T-helper 2 cell treated with Interferon-gamma antibody and Interleukin-4, amounts not matched to agents 5 μg/mL and 100 μg/mL, for 36 hours (primary cell): ENCODE data around the gene SAFB.
A peak's percentile ranks its signal among the peaks of the same experiment; 100 is the strongest.

Experiments
- DNase-seq: peaks from one replicate; pipeline ENCODE4 v3.0.0; 2021; ENCODE audit warnings: low spot score
- H3K27ac Mint-ChIP-seq: one replicate; pipeline ENCODE4 v1.8.0; 2021; ENCODE audit warnings: mild to moderate bottlenecking, mixed read lengths
- H3K27me3 Mint-ChIP-seq: one replicate; pipeline ENCODE4 v1.8.0; 2021; ENCODE audit warnings: low read depth, mixed read lengths
- H3K36me3 Mint-ChIP-seq: one replicate; pipeline ENCODE4 v1.8.0; 2021; ENCODE audit warnings: low read depth, mixed read lengths
- H3K4me1 Mint-ChIP-seq: one replicate; pipeline ENCODE4 v1.8.0; 2021; ENCODE audit warnings: low read depth, mixed read lengths
- H3K4me3 Mint-ChIP-seq: one replicate; pipeline ENCODE4 v1.8.0; 2022; ENCODE audit warnings: mild to moderate bottlenecking, moderate library complexity, mixed read lengths
- H3K9me3 Mint-ChIP-seq: one replicate; pipeline ENCODE4 v1.8.0; 2021; ENCODE audit warnings: mixed read lengths

Gene SAFB

DNA sequence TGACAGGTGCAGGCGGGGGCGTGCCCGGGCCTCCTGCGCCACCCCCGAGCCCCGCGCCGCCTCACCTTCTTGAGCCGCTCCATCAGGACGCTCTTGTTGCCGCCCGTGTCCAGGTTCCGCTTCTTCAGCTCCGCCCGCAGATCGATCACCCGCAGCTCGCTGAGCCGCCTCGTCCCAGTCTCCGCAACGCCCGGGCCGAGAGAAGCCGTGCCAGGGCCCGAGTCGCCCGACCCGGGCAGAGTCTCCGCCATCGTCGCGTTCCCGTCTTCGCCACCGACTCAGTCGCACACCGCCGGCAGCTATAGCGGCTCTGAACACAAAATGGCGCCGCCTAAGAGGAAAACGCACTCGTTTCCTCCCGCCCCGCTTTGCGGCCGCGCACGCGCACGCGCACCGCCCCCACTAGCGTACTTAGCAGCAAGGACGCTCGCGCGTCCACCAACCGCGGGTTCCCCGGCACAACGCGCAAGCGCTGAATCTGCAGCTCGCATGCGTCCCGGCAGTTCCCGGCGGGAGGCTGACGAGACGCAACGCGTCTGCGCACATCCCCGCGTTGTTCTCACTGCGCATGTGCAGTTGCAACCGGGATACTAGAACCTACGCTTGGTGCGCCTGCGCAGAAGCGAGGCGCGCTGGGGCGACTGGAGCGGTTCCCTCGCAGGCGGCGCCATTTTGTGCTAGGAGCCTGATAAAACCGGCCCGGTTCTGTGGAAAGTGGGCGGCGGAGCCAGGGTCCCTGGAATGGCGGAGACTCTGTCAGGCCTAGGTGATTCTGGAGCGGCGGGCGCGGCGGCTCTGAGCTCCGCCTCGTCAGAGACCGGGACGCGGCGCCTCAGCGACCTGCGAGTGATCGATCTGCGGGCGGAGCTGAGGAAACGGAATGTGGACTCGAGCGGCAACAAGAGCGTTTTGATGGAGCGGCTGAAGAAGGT is at the start of gene SAFB, which contains the start of gene SAFB2:
Gene SAFB, plus strand, starts transcription at position 619 of the 932 bp plus-strand sequence. Its CDS starts 123 bp downstream, at position 742.
Gene SAFB2, minus strand, starts transcription at position 312 of the 932 bp plus-strand sequence. Its CDS starts 61 bp downstream, at position 251.
- peak; percentile 100 for DNase-seq
- Mint-ChIP-seq H3K9me3 (no peaks in the 10 kb centered on the region), H3K27ac (peak within 1 kb of the TSS; percentile 99), H3K4me3 (peak within 1 kb of the TSS; percentile 100), H3K4me1 (peaks cover 46% of the 10 kb centered on the region), H3K36me3 (peaks cover 71% of the 10 kb centered on the region), H3K27me3 (peaks cover 3% of the 10 kb centered on the region)

DNA sequence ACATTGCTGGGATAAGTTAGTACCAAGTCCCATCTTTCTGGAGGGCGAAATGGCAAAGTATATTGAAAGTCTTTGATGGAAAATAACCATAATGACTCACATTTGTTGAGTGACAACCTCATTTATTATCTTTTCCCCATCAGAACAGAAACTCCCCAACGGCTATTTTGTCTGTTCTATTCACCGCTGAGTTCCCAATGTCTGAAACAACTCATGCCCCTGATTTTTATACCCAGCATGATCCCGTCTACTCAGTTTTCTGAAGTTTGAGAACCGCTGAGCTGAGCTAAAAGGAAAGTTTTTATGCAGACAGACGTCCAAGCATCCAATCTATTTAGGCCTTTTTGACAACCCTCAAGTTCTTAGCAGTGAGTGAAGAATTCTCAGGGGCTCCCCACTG is 47.3 kb upstream of the SAFB start:
- Mint-ChIP-seq H3K27me3 (no peaks in the 10 kb centered on the region), H3K27ac (no peak overlapping the region), H3K4me1 (peaks cover 5% of the 10 kb centered on the region), H3K9me3 (no peaks in the 10 kb centered on the region), H3K4me3 (no peak overlapping the region), H3K36me3 (no peaks in the 10 kb centered on the region)
- DNase-seq: no peak

DNA sequence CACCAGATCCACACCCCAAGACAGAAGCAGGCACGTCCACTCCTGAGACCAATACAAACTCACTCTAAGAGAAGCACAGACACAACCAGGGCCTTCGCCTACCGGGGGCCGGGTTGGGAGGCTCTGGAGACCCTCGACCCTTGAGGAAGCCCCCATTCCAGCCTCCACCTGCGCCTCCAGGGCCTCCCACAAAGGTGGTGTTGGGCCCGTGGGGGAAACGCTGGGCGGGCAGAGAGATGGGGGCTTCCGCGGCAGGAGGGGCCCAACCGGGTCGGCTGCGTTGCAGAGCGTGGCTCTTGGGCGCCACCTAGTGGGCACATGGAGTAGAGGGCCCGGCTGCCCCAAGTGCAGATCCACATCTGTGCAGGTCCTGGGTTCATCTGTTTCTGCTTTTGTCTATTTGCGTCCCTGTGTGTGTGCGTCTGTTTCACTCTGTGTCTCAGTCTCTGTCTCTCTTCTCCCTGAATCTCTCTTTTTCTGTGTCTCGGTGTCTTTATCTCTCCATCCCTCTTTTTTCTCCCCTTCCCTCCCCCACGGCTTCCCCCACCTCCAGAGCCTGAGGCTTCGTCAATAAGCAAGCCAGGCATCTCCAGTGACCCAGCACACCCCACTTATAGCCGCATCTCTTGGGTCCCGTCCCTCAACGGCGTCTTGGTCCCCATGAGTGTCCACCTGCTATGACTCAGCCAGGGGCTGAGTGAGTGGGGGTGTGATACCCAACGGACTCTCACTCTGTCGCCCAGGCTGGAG is 44.6 kb upstream of the SAFB start:
- Mint-ChIP-seq H3K36me3 (no peaks in the 10 kb centered on the region), H3K4me1 (peaks cover 5% of the 10 kb centered on the region), H3K27ac (no peak overlapping the region), H3K9me3 (no peaks in the 10 kb centered on the region), H3K4me3 (no peak overlapping the region), H3K27me3 (no peaks in the 10 kb centered on the region)
- DNase-seq: peak; percentile 57

DNA sequence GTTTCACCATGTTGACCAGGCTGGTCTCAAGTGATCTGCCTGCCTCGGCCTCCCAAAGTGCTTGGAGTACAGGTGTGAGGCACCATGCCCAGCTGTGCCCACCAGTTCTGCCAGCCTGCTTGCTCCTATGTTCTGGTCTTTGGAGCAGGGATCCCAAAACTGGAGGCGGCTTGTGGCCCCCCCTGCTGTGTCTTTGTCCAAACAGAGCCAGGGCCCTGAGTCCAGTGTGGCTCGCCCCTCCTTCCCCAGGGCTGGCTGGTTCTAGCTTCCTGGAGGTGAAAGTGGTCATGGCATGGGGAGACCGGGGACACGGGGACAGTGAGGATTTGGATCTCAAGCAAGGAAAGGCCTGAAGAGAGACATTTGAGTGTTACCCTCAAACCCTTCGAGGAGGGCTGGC is 43.6 kb upstream of the SAFB start:
- DNase-seq: no peak
- Mint-ChIP-seq H3K27me3 (no peaks in the 10 kb centered on the region), H3K9me3 (no peaks in the 10 kb centered on the region), H3K4me3 (no peak overlapping the region), H3K4me1 (peaks cover 5% of the 10 kb centered on the region), H3K27ac (no peak overlapping the region), H3K36me3 (no peaks in the 10 kb centered on the region)

DNA sequence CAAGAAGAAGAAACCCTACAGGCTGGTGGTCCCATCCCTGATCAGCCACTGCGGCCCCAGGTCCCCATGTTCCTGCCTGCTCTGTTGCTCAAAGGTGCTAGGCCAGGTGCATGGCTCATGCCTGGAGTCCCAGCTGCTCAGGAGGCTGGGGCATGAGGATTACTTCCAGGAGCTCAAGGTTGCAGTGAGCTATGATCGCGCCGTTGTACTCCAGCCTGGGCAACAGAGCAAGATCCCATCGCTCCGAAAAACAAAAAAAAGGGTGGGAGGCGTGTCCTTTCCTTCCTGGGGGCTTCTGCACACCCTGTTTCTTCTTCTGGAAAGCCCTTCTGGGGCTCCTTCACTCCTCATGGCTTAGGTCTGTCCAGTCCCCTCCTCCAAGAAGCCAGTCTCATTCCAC is 43.2 kb upstream of the SAFB start:
- Mint-ChIP-seq H3K4me3 (no peak overlapping the region), H3K27me3 (no peaks in the 10 kb centered on the region), H3K27ac (no peak overlapping the region), H3K36me3 (no peaks in the 10 kb centered on the region), H3K9me3 (no peaks in the 10 kb centered on the region), H3K4me1 (peaks cover 5% of the 10 kb centered on the region)
- no peak for DNase-seq

DNA sequence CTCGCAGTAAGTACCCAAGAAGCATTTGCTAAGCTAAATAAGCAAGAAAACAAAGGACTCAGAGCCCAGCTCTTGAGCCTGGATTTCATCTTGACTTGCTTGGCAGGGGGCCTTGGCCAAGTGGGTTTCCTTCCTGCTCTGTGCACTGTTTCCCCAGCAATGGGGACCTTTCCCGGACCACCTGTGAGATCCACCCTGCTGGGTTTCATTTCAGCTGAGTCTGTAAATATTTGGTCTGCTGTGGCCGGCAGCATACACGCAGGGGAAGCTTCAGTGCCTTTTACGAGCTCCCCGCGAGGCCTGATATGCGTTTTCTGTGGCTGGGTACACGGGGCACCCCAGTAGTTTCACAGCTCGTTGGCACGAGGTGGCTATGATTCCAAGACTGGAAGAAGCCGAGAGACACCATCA is 42.7 kb upstream of the SAFB start:
- no peak for DNase-seq
- H3K27ac Mint-ChIP-seq: no peak overlapping the region
- H3K9me3 Mint-ChIP-seq: no peaks in the 10 kb centered on the region
- H3K4me3 Mint-ChIP-seq: no peak overlapping the region
- H3K27me3 Mint-ChIP-seq: no peaks in the 10 kb centered on the region
- no peaks in the 10 kb centered on the region for H3K36me3 Mint-ChIP-seq
- peaks cover 5% of the 10 kb centered on the region for H3K4me1 Mint-ChIP-seq

DNA sequence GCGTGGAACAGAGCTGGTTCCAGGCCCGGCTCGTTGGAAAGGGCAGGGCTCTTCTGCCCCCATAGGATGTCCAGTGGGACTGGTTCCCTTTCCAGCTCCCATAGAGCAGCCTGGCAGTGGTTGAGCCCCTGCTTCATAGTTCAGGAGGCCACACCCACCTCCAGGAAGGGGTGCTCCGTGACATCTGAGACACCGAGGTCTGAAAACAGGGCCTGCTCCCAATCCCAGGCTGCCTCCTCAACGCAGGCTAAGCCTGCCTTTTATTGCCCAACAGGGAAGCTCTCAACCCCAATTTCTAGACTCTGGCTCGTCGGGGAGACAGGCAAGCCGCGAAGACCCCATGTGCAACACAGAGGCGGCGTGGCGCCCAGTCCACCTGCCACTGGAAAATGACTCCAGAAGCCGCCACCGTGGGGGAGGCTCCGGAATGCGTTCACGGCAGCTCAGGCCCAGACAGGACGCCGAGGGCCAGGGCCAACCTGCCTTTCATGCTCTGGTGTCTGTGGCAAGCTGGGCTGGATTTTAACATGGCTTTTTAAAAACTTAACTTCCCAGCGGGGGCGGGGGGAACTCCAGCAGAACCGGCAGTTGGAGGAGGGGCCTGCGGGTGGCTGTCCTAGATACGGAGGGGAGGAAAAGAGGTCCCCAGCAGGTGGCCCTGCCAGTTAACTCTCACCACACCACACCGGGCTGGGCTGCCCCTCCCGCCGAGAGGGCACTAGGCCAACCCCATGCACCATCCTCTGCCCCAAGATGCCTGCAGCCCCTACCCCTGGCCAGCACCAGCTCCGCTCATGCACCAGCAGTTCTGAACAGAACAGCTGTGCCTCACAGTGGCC is 37.2 kb upstream of the SAFB start:
- Mint-ChIP-seq H3K4me3 (no peak overlapping the region), H3K9me3 (no peaks in the 10 kb centered on the region), H3K4me1 (peaks cover 4% of the 10 kb centered on the region), H3K36me3 (peaks cover 30% of the 10 kb centered on the region), H3K27ac (peak overlapping the region; percentile 49), H3K27me3 (no peaks in the 10 kb centered on the region)
- DNase-seq: peak; percentile 52

DNA sequence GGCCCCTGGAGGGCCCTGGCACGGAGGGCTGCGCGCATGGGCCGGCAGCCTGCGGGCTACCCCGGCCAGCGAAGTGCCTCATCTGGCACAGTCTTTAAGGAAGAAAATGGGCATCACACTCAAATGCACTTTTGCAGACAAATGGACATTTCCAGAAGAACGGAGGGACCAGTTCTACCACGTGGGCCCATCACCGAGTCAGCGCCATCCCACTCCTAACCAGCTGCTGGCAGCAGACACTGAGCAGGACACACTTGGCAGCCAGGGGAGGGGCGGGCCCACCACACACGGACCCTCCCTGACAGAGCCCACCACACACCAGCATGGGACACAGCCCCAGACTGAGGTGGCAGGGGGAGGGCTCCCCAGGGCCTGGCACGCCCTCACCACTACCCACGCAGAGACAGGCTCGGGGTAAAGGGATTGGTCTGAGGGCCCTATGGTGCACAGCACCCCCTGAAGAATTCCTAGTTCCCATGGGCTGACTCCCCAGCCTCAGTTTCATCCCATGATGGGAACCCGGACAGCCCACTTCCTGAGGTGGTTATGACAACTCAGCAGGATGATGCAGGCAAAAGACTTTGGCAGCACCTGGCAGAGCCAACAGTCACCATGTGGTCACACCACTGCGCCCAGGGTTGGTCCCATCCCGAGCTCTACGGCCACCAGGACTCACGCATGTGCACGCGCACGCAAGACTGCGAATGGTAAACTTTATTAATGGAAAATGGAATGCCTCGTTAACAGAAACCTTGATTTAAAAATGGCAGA is 36.4 kb upstream of the SAFB start:
- no peaks in the 10 kb centered on the region for H3K27me3 Mint-ChIP-seq
- H3K4me1 Mint-ChIP-seq: peaks cover 4% of the 10 kb centered on the region
- no peak overlapping the region for H3K4me3 Mint-ChIP-seq
- no peak for DNase-seq
- peaks cover 34% of the 10 kb centered on the region for H3K36me3 Mint-ChIP-seq
- H3K9me3 Mint-ChIP-seq: no peaks in the 10 kb centered on the region
- H3K27ac Mint-ChIP-seq: no peak overlapping the region

DNA sequence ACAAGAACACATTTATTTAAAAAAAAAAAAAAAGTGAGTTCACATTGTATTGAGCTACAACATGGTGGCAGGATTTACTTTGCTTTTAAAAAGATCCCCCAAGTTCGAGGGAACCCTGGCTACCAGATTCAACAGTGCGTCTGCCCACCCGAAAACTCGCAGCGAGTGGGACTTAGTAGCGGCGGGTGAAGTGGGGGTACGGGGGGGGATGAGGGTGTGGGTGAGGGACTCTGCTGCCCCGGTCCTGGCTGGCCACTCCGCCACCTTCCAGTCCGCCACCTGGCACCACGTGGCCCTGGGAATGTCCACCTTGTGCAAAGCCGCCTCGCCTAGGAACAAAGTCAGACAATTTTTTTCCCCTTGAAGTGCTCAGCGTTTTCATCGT is 35.8 kb upstream of the SAFB start:
- Mint-ChIP-seq H3K27me3 (no peaks in the 10 kb centered on the region), H3K27ac (no peak overlapping the region), H3K4me3 (no peak overlapping the region), H3K36me3 (peaks cover 40% of the 10 kb centered on the region), H3K9me3 (no peaks in the 10 kb centered on the region), H3K4me1 (peaks cover 4% of the 10 kb centered on the region)
- no peak for DNase-seq

DNA sequence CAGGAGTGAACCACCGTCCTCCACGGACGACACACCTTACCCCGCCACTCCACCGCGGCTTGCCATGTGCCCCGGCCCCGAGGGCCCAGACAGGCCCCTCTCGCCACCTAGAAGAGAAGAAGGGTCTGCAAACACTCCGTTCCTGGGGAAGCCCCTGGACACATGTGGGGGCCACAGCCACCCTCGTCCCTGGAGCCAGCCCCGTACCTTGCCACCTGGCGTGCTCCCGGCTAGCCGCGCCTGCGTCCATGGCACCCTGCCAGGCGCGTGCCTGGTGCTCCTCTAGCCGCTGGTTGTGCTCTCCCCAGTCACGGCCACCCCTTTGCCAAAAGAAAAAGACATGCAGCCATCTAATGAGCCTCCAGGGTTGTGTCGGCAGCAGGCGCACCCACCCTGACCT is 35.2 kb upstream of the SAFB start:
- no peak for DNase-seq
- H3K36me3 Mint-ChIP-seq: peaks cover 45% of the 10 kb centered on the region
- no peak overlapping the region for H3K4me3 Mint-ChIP-seq
- H3K27me3 Mint-ChIP-seq: no peaks in the 10 kb centered on the region
- H3K4me1 Mint-ChIP-seq: peaks cover 4% of the 10 kb centered on the region
- H3K27ac Mint-ChIP-seq: no peak overlapping the region
- no peaks in the 10 kb centered on the region for H3K9me3 Mint-ChIP-seq

DNA sequence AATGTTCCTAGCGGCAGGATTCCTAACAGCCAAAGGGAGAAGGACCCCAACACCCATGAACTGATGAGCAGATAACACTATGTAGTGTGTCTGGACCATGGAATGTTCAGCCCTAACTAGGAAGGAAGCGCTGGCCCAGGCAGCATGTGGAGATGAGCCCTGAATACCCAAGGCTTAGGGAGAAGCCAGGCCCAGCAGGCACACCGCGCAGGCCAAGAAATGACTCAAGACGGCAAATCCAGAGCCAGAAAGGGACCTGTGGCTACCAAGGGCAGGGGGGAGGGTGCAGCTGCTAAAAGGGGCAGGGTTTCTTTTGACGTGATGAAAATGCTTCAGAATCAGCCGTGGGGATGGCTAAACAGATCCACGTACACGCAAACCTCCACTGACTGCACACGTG is 34.4 kb upstream of the SAFB start:
- Mint-ChIP-seq H3K27me3 (no peaks in the 10 kb centered on the region), H3K4me3 (no peak overlapping the region), H3K36me3 (peaks cover 53% of the 10 kb centered on the region), H3K9me3 (no peaks in the 10 kb centered on the region), H3K4me1 (peaks cover 4% of the 10 kb centered on the region), H3K27ac (no peak overlapping the region)
- DNase-seq: no peak

DNA sequence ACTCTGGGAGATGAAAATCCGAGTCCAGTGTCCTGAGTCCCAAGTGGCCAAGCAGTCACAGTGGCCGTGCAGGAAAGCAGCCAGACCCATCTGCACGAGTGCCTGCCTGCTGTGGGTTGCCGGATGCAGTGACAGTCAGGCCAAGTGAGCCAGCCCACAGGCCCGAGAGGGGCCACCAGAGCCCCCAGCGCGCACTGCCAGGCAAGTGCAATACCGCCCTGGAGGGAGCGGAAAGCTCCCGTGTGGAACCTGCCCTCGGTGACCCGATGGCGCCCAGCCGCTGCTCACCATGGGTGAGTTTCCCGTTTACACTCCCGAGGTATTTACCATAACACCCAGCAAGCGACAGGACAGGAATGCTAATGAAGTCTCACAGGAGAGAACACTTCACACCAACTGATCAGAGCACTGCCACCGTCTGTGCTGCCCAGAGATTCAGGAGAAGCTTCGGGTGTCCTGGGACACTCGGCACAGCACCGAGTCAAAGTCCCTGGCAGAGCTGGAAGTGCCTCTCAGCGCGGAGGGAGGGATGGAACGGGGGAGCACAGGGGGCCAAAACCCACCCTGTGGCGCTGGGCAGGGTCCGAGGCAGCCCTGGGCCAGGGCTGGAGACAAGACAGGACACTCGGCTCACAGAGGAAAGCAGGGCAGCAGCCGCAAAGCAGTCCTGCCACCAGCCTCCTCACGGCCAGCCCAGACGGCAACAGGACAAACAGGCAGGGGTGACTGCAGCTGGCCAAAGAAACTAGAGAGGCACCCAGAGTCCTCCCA is 33.8 kb upstream of the SAFB start:
- no peak overlapping the region for H3K27ac Mint-ChIP-seq
- no peaks in the 10 kb centered on the region for H3K27me3 Mint-ChIP-seq
- peaks cover 4% of the 10 kb centered on the region for H3K4me1 Mint-ChIP-seq
- H3K9me3 Mint-ChIP-seq: no peaks in the 10 kb centered on the region
- no peak for DNase-seq
- no peak overlapping the region for H3K4me3 Mint-ChIP-seq
- H3K36me3 Mint-ChIP-seq: peaks cover 55% of the 10 kb centered on the region
